ENCODE results near the gene CYP2J2.
"Not testable (repeated sequence)": the region's sequence is repeated elsewhere in the genome, so short reads cannot be mapped to it uniquely, and the experiment has no call there.

Gene CYP2J2

DNA sequence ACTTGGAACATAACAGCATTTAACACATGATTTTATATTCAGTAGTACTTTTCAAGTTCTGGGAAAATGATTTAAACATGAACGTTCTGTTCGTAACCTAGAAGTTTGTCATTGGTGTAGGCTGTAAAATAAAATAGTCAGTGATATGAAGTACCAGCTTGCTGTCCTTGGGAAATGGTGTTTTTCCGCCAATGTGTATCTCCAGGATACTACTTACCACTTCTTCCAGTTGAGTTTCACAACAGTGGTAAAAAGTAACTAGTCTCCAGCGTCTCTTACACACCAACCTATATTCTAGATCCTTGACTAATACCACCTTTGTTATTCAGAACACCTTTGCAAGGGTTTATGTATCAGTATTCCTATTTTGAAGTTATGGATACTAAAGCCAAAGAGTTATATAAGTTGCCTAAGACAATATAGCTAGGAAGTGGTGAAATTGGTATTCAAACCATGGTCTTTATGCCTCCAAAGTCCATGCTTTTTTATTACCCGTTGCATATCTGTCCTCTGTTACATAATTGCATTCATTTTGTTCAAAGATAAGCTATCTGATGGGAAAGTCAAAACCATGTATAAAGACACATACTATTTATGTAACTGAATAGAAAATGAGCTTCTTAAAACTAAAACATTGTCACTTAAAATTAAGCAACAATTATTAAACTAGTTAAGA lies 68.8 kb downstream of the CYP2J2 start:
- Mint-ChIP-seq H3K27me3 (ENCODE audit: low read depth) (no peaks in the 10 kb centered on the region), H3K27ac (no peak overlapping the region), H3K9me3 (peaks cover 5% of the 10 kb centered on the region), H3K36me3 (ENCODE audit: low read depth) (no peaks in the 10 kb centered on the region), H3K4me3 (no peak overlapping the region), H3K4me1 (ENCODE audit: low read depth) (no peaks in the 10 kb centered on the region)

DNA sequence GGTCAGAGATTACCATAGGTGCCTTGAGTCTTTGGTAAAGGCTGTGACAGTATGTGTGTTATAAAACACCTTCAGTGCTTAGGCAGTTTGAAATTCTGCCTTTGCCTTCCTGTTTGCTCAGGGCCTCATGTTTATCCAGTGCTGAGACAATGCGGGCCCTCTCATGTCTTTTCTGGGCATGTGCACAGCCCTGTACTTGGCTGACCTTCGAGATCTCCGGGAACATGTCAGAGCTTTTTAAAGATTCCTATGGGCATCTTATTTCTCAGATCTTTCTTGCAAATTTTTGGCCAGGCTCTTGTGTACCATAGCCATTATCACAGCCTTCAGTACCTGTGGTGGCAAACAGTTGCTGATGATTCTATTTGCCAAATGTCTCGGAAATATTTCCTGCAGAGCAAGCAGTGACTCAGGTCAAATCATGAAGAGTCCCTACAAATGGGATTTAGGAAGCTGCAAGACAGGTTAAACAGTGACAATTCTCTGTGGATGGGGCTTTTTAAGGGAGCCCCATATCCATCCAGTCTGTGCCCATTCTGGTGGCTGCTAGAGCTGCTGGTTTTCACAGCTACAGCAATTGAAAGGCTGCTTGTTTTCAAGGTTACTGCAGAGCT lies 69.7 kb downstream of the CYP2J2 start:
- H3K27me3 Mint-ChIP-seq (ENCODE audit: low read depth): no peaks in the 10 kb centered on the region
- H3K36me3 Mint-ChIP-seq (ENCODE audit: low read depth): no peaks in the 10 kb centered on the region
- H3K9me3 Mint-ChIP-seq: peaks cover 5% of the 10 kb centered on the region
- no peaks in the 10 kb centered on the region for H3K4me1 Mint-ChIP-seq (ENCODE audit: low read depth)
- no peak overlapping the region for H3K4me3 Mint-ChIP-seq
- H3K27ac Mint-ChIP-seq: no peak overlapping the region

DNA sequence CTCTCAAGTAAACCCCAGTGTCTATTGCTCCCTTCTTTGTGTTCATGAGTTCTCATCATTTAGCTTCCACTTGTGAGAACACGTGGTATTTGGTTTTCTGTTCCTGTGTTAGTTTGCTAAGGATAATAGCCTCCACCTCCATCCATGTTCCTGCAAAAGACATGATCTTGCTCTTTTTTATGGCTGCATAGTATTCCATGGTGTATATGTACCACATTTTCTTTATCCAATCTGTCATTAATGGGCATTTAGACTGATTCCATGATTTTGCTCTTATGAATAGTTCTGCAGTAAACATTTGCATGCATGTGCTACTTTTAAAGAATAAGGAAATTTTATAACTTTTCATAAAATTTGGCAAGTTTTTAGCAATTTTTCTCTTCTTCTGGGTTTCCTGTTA lies 71.3 kb downstream of the CYP2J2 start:
- not testable (repeated sequence) for H3K27ac Mint-ChIP-seq; H3K9me3 Mint-ChIP-seq; H3K36me3 Mint-ChIP-seq (ENCODE audit: low read depth); H3K4me1 Mint-ChIP-seq (ENCODE audit: low read depth); H3K27me3 Mint-ChIP-seq (ENCODE audit: low read depth); H3K4me3 Mint-ChIP-seq

DNA sequence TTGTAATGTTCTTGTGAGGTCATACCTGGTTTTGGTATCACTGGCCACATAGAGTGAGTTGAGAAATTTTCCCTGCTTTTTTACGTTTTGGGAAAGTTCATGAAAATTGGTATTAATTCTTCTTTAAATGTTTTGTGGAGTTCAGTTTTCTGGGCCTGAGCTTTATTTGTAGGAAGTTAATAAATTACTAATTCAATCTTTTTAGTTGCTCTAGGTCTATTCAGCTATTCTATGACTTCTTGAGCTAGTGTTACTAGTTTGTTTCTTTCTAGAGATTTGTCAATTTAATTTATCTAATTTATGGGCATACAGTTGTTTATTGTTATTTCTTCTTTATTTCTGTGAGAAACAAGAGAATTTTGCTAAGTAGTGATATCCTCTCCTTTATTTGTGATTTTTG lies 74.5 kb downstream of the CYP2J2 start:
- Mint-ChIP-seq H3K27me3 (ENCODE audit: low read depth) (no peaks in the 10 kb centered on the region), H3K36me3 (ENCODE audit: low read depth) (peaks cover 2% of the 10 kb centered on the region), H3K9me3 (peaks cover 5% of the 10 kb centered on the region), H3K4me3 (no peak overlapping the region), H3K27ac (no peak overlapping the region), H3K4me1 (ENCODE audit: low read depth) (no peaks in the 10 kb centered on the region)

DNA sequence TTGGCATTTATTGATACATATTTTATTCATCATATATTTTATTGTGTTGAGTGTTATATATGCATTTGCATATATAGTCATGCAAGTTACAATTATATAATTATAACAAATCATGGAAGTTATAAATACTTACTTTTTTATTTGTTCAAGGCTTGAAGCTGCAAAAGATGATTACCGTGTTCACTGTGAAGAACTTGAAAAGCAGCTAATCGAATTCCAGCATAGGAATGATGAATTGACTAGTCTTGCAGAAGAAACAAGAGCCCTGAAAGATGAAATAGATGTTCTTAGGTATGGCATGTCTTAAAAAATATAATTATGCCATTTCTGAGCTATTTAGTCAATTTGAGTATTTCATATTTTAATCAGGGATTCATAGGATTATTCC lies 79.7 kb downstream of the CYP2J2 start:
- H3K27me3 Mint-ChIP-seq (ENCODE audit: low read depth): no peaks in the 10 kb centered on the region
- no peaks in the 10 kb centered on the region for H3K4me1 Mint-ChIP-seq (ENCODE audit: low read depth)
- H3K9me3 Mint-ChIP-seq: no peaks in the 10 kb centered on the region
- no peak overlapping the region for H3K4me3 Mint-ChIP-seq
- H3K36me3 Mint-ChIP-seq (ENCODE audit: low read depth): peaks cover 2% of the 10 kb centered on the region
- no peak overlapping the region for H3K27ac Mint-ChIP-seq

DNA sequence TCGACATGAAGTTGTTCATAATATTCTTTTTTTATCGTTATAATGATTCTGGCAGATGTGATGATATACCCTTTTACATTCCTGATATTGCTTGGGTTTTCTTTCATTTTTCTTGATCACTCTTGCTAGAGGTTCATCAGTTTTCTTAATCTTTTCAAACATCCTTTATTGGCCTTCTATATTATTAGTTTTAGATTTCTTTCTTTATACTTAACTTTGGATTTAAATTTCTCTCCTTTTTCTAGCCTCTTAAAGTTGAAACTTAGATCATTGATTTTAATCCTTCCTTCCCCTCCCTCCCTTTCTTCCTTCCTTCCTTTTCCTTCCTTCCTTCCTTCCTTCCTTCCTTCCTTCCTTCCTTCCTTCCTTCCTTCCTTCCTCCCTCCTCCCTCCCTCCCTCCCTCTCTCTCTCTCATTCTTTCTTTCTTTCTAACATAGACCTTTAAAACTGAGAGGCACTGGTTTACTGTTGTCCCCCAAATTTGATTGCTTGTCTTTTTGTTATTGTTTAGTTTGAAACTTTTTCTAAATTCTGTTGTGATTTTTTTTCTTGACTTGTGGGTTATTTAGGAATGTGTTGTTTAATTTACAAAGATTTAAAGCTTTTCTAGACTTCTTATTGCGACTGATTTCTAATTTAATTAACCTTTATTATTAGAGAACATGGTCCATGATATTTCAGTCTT lies 80.2 kb downstream of the CYP2J2 start:
- Mint-ChIP-seq H3K36me3 (ENCODE audit: low read depth) (peaks cover 2% of the 10 kb centered on the region), H3K4me3 (no peak overlapping the region), H3K9me3 (no peaks in the 10 kb centered on the region), H3K4me1 (ENCODE audit: low read depth) (no peaks in the 10 kb centered on the region), H3K27ac (no peak overlapping the region), H3K27me3 (ENCODE audit: low read depth) (no peaks in the 10 kb centered on the region)

DNA sequence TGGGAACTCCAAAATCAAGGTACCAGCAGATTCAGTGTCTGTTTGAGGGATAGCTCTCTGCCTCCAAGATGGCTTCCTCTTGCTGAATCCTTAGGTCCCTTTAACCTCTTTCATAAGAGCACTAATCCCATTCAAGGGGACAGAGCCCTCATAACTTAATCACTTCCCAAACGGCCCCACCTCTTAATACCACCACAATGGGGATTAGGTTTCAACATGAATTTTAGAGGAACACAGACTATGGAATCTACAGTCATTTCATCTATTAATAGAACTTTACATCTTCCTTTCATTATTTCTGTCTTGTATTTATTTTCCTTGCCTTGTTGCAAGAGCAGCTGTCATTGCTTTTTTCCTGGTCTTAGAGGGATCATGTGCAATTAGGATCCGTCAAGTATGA lies 81.5 kb downstream of the CYP2J2 start:
- no peaks in the 10 kb centered on the region for H3K27me3 Mint-ChIP-seq (ENCODE audit: low read depth)
- H3K4me3 Mint-ChIP-seq: no peak overlapping the region
- H3K9me3 Mint-ChIP-seq: no peaks in the 10 kb centered on the region
- H3K36me3 Mint-ChIP-seq (ENCODE audit: low read depth): peaks cover 2% of the 10 kb centered on the region
- no peak overlapping the region for H3K27ac Mint-ChIP-seq
- no peaks in the 10 kb centered on the region for H3K4me1 Mint-ChIP-seq (ENCODE audit: low read depth)
